ENCODE results near the gene ASTN2. TPM values are rescaled to one million over a fixed set of nuclear protein-coding genes. Genes with fewer than 3 reads are reported as not detected.
"Not testable (repeated sequence)": the region's sequence is repeated elsewhere in the genome, so short reads cannot be mapped to it uniquely, and the experiment has no call there.

Gene ASTN2
- total RNA-seq, 1 donor from 2014 or later, result 9.7 TPM

DNA sequence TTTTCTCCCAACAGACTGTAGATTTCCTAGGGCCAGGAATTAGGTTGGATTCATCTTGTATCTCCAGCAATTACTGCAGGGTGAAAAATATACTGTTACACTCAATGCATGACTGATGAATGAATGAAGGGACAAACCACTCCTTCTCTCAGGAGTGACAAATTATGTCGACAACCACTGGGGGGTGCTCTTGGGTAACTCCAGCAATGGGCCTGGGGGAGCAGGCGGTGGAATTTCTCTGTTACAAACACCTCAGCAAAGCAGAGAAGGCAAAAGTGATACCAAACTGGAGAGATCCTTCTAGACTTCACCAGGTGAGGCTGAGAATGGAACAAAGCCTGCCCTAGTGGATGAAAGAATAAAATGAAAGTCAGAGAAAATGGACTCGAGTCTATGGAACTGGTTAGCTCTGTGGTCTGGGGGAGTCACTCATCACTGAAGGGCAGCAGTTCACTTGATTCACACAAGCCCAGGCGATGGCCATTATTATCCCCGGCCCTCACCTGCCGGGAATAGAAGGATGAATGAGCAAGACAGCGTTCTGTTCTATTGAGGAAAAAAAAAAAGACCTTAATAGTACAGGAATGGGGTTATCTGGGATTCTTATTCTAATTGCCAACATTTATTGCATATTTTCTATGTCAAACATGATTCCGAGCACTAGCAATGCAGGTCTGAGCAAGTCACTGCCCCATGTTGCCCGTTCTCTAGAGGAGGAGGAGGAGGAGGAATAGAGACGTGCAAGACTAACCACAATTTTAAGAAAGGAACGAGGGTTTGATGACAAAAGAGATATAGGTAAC lies 341.1 kb downstream of the ASTN2 start:
- DNase-seq, result no peak

GRCh38 chr9:117073071-117073470 lies 341.8 kb downstream of the ASTN2 start:
- no peak for DNase-seq

DNA sequence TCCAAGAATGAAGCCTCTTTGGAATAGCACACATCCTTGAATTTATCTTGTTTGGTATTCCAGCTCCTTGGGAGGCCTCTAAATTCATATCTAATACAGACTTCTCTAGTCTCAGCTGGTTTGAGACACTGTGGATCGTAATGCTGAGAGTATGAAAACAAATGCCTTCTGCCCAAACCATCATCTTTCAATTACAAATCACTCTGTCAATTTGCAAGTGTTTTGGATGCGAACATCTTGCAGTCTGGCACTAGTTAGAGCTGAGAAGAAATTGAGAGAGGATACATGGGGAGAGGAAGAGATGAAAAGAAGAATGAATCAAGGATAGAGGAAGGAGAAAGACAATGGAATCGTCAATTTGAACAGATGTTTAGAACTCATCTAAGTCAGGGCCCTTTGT lies 342.6 kb downstream of the ASTN2 start:
- no peak for DNase-seq

DNA sequence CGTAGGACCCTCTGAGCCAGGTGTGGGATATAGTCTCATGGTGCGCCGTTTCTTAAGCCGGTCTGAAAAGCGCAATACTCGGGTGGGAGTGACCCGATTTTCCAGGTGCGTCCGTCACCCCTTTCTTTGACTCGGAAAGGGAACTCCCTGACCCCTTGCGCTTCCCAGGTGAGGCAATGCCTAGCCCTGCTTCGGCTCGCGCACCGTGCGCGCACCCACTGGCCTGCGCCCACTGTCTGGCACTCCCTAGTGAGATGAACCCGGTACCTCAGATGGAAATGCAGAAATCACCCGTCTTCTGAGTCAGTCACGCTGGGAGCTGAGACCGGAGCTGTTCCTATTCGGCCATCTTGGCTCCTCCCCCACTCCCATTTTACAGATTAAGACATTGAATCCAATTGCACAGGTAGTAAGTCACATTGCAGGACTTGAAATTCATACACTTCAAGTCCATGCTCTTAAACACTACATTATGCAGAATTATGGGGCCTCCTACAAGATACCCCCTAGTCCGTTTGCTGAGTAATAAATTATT lies 343.1 kb downstream of the ASTN2 start:
- DNase-seq, result not testable (repeated sequence)

GRCh38 chr9:117063721-117064471 lies 351.0 kb downstream of the ASTN2 start:
- no peak for DNase-seq

GRCh38 chr9:117060963-117061362 lies 353.9 kb downstream of the ASTN2 start:
- no peak for DNase-seq

DNA sequence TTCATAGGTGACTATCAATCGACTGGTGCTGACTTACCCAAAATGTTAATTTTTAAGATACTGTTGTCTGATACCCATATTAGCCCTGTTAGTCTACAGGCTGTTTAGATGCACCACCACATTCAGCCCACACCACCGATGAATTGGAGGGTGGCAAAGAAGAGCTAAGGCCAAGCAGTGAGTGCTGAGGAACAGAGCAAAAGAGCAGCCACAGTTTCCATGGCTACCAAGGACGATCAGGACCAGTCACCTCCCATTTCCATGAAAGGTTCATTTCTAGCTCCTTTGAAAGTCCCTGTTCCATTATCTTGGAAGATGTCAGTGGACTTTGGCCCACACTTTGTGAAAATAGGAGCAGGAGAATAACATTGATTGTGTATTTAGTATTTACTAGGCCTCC lies 364.9 kb downstream of the ASTN2 start:
- no peak for DNase-seq

DNA sequence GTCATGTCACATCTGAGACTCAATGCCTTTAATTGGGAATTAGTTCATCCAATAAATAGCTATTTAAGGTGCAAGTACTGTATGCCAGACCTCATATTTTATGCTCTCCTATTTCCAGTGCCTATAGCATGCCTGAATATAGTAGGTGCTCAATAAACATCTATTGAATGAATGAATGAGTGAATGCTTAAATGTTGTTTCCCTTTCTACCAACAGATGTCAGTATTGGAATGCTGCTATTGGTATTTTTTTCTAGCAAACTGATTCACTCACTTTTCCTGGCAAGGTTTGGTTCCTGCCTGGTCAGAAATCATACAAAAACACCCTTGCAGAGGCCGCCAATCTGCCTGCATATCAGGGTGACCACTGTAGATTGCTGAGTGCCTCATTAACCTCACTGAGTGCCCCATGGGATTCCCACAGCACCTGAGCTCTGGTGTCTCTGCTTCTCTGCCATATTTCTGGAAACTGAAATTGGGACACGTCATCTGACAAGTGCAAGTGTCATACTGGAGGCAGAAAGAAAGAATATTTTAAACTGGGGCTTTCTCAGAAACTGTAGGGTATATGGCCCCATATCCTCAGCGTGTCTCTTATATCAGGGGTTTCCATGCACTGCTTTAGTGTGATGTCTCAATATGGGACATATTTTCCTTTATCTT lies 368.1 kb downstream of the ASTN2 start:
- no peak for DNase-seq

- DNase-seq, result no peak
These were observed 370.6 kb downstream of the ASTN2 start for GRCh38 chr9:117044241-117044640.

GRCh38 chr9:117043159-117043558 lies 371.7 kb downstream of the ASTN2 start:
- DNase-seq, result no peak

- no peak for DNase-seq
These were observed 379.3 kb downstream of the ASTN2 start for GRCh38 chr9:117035546-117035945.

- DNase-seq, result no peak
These were observed 380.0 kb downstream of the ASTN2 start for GRCh38 chr9:117034866-117035265.

DNA sequence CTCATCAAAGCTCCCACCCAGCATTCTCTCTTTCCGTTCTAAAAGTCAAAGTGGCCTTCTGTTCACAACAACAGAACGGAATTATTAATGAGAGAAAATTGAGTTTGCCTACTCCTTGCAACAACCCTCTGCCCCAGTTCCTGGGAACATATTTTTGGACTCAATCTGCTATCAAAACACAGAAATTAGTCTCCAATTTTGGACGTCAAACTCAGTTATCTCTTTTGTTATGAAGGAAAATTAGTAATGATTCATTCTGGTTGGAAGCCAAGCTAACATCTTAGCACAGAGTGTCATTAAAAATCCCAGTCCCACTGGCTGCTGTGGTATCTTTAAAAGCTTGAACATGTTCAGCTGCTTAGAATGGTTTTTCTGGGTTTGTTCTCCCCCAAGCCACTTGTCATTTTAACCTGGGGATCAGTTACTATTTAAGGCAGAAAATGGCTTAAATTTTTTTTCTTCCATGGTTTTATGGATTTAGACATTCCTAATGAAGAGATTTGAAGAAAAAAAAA lies 384.5 kb downstream of the ASTN2 start:
- DNase-seq, result no peak

DNA sequence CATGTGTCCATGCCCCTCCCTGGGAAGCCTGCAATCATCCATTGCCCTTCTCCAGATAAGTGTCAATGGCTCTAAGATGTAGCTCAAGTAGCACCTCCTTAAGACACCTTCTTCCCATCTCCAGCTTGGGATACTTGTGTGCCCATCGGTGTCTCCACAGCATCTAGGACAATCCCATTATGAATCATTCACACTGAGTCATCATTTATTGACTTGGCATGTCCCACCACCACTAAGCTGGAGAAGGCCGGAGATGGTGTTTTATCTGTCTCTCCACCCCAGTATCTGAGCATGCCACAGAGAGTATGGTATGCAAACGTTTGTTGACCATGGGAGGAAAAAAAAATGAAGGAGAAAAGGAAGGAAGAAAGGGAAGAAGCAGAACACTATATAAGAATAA lies 385.5 kb downstream of the ASTN2 start:
- DNase-seq, result no peak

DNA sequence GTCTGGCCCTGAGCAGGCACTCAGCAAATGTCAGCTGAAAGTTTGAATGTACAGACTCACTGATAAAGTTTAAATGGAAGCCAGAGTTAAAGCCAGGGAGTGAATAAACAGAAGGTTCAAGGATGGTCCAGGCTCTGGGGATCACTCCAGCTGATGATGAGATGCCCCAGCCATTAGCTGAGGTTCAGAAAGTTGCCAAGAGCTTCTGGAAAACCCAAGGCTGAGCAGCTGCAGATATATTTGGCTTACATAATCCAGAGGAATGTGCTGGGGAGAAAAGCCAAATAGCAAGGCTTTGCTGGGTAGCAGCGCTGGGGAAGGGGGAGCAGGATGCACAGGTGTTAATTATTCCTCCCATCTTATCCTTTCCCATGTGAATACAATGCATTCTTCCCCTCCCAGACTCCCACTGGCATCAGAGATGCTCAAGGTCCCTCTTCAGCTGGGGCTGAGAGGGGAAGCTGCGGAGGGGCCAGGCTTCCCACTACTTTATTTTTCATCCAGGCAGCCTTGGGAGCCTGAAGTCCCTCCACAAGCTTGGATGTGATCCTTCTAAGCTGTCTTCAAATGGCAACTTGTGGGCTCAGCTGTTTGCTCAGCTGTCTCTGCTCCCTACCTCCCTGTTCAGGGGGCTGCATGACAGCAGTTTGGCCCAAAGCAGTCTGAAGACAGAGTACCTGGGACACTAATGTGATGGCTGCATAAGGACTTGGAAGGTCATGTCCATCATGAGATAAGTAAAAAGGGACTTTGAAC lies 386.6 kb downstream of the ASTN2 start:
- DNase-seq, result no peak

- no peak for DNase-seq
These were observed 393.0 kb downstream of the ASTN2 start for GRCh38 chr9:117021906-117022305.

DNA sequence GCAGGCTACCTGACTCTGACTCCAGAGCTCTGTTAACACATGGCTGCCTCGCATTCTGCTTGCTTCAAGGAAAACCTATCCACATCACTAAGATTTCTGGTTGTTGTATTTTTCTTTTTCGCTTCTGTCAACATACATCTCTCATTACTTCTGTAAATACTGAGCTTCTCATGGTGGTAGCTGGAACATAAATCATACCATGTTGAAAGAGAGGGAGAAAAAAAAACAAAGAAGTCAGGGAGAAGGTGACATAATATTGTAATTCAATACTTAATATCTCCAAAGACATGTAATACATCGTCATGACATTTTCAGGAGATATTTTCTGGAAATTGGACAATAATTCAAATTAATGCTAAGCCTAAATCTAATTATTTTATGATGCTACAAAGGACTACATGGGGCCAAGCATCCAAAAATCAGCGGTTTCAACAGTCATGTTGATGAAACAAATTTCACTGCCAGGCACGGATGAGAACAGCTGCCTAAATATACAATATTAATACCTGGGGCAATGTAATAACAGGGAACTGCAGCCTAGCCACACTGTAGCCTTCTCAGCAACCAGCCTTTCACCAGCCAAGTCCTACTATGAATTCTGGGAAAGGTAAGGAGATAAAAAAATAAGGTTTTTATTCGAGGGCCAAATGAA lies 395.8 kb downstream of the ASTN2 start:
- DNase-seq, result no peak

DNA sequence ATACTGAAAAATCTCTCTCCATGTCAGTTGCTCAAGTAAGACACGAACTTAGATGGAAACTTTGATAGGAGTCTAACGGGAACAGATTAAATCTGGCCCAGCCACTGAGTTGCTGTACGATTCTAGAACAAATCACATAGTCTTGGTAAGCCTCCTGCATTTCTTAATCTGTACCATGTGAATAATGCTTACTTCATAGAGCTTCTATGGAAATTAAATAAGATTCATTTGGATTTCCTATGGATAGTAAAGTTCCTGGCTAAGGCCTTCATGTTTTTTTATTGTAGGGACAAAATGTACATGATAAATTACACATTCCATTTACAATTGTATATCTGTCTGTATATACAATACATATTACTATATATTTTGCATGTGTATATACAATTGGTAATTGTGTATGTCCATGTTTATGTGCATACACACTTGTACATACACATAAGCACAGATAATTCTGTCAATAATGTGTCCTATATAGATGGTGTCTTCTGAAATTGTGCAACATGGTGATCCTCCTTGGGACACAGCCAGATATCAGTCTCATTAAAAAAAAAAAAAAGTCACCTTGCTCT lies 397.4 kb downstream of the ASTN2 start:
- DNase-seq, result no peak

DNA sequence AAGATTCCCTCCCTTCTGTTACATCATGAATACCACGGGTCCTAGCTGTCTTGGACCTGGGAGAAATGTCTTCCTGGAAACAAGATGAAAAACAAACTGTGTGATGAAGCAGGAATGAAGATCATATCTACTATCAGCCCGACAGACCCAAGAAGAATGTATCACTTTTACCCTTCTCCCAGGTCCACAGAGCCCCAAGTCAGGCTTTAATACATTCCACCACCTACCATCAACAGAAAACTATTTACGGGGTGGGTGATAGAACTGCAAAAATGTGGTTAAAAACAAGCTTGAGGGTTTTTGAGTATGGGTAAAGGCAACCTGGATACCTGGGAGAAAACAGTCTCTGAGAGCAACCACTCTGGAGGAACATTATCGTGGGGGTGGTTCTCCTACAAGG lies 400.8 kb downstream of the ASTN2 start:
- DNase-seq, result no peak

DNA sequence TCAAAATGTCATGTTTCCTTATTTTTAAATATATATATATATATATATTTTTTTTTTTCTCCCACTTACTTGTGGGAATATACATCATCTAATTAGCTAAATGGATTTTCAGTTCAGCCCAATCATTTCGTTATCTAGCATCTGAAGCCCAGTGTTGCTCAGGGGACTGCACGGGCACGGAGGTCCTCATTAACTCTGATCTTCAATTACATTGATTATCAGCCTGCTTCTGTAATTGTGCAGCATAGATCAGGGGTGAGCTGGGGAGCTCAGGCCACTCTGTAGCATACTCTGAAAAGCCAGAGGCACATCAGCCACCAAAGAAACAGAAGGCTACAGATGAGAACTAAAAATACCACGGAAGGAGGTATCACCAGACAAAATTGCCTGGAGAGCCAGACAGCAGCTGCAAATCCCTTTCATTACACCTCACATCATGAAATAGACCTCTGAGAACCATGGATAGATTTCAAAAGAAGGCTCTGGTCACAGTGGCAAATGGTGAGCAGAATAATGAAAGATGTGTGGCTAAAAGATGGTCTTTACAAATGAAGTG lies 401.3 kb downstream of the ASTN2 start:
- no peak for DNase-seq

DNA sequence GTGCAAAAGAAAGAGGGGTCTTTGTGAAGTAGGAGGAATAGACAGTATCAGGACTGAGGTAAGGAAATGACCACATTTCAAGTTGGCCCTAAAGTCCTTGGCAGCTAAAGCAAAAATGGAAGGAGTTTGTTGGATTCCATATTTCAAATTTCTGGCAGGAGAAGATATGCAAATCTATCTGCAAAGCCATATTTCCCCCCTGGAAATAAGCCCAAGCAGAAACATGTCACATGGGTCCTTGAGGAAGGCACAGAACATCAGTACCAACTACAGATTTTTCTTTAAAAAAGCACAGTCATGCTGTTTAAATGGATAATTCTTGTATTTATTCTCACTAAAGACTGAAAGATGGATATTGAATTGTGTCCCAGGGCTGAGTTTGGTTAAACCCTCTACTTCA lies 404.8 kb downstream of the ASTN2 start:
- no peak for DNase-seq
